PC-3 (cell line): Measurements from ENCODE around the gene ARFGEF2.

ENCODE experiments used
- EZH2 ChIP-seq: fragments of 300-600 bp; sonication (generic); IDR thresholded peaks from one replicate; pipeline ENCODE4 v1.6.1; 2017; ENCODE audit warnings: antibody characterized with exemption, mild to moderate bottlenecking, low read length; ENCODE audit not compliant: unreplicated experiment
- EZH2phosphoT487 ChIP-seq: fragments of 300-600 bp; sonication (generic); IDR thresholded peaks from 2 replicates; pipeline ENCODE4 v1.6.1; 2018; ENCODE audit warnings: mild to moderate bottlenecking, antibody characterized with exemption, low read length, borderline replicate concordance
- TF ChIP-seq, protein P1 (sequence below): fragments of 300-600 bp; sonication (generic); conservative IDR thresholded peaks from 2 replicates; pipeline ENCODE4 v1.5.1; 2017; ENCODE audit warnings: antibody characterized with exemption, low read depth, mild to moderate bottlenecking, low read length

DNA sequence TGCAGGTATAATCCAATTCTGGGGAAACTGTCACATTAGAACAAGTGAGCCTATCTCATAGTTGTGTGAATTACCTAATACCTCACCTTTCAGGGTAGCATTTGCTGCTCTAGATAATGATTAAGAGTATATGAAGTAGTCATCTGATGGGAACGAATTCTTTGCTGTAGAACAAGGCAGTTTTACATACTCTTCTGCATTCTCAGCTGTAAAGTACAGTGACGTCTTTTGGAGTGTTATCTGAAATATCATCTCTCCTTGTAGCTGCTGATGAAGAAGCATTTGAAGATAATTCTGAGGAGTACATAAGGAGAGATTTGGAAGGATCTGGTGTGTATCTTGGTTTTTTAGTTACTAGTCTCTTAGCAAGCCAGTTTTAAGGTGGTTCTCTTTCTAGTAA, 153.0 kb downstream of the ARFGEF2 start:
- TF ChIP-seq, protein P1, sequence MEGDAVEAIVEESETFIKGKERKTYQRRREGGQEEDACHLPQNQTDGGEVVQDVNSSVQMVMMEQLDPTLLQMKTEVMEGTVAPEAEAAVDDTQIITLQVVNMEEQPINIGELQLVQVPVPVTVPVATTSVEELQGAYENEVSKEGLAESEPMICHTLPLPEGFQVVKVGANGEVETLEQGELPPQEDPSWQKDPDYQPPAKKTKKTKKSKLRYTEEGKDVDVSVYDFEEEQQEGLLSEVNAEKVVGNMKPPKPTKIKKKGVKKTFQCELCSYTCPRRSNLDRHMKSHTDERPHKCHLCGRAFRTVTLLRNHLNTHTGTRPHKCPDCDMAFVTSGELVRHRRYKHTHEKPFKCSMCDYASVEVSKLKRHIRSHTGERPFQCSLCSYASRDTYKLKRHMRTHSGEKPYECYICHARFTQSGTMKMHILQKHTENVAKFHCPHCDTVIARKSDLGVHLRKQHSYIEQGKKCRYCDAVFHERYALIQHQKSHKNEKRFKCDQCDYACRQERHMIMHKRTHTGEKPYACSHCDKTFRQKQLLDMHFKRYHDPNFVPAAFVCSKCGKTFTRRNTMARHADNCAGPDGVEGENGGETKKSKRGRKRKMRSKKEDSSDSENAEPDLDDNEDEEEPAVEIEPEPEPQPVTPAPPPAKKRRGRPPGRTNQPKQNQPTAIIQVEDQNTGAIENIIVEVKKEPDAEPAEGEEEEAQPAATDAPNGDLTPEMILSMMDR, result no peak
- TF ChIP-seq EZH2 (no peak), EZH2phosphoT487 (no peak)
